H9 (cell line): Measurements from ENCODE around the gene TBC1D22A. TPM values are rescaled to one million over a fixed set of nuclear protein-coding genes. Genes with fewer than 3 reads are reported as not detected.

ENCODE experiments used
- DNase-seq: peaks from one replicate; pipeline ENCODE4 v3.0.0-alpha.2; 2017
- H2AFZ ChIP-seq: one replicate; pipeline ENCODE4 v1.6.1; 2013; ENCODE audit warnings: mild to moderate bottlenecking, low read length, control low read depth, moderate library complexity
- H2AK5ac ChIP-seq: 2 replicates; pipeline ENCODE4 v1.6.1; 2013; ENCODE audit warnings: low read length, control low read depth, mixed read lengths; ENCODE audit not compliant: insufficient read length
- H2BK120ac ChIP-seq: one replicate; pipeline ENCODE4 v1.6.1; 2013; ENCODE audit warnings: low read depth, mild to moderate bottlenecking, low read length, control low read depth, inconsistent platforms; ENCODE audit not compliant: poor library complexity, severe bottlenecking
- H2BK12ac ChIP-seq: 2 replicates; pipeline ENCODE4 v1.6.1; 2013; ENCODE audit warnings: low read length, control low read depth, mixed read lengths, low read depth; ENCODE audit not compliant: insufficient read length
- H2BK15ac ChIP-seq: 2 replicates; pipeline ENCODE4 v1.6.1; 2013; ENCODE audit warnings: low read depth, low read length, control low read depth
- H2BK20ac ChIP-seq: one replicate; pipeline ENCODE4 v1.6.1; 2013; ENCODE audit warnings: low read depth, mild to moderate bottlenecking, low read length, control low read depth, inconsistent platforms; ENCODE audit not compliant: poor library complexity, severe bottlenecking
- H2BK5ac ChIP-seq: 2 replicates; pipeline ENCODE4 v1.6.1; 2013; ENCODE audit warnings: low read length, control low read depth, mixed read lengths; ENCODE audit not compliant: insufficient read length
- H3K14ac ChIP-seq: 2 replicates; pipeline ENCODE4 v1.6.1; 2013; ENCODE audit warnings: low read length, control low read depth; ENCODE audit not compliant: insufficient read depth
- H3K18ac ChIP-seq: 2 replicates; pipeline ENCODE4 v1.6.1; 2013; ENCODE audit warnings: low read depth, mild to moderate bottlenecking, mixed read lengths, low read length, control low read depth; ENCODE audit not compliant: insufficient read length
- H3K23ac ChIP-seq: 2 replicates; pipeline ENCODE4 v1.6.1; 2013; ENCODE audit warnings: low read length, control low read depth, mixed read lengths, low read depth; ENCODE audit not compliant: insufficient read length
- H3K23me2 ChIP-seq: 2 replicates; pipeline ENCODE4 v1.6.1; 2013; ENCODE audit warnings: low read depth, mild to moderate bottlenecking, mixed read lengths, low read length, control low read depth; ENCODE audit not compliant: insufficient read length, poor library complexity, severe bottlenecking
- H3K27ac ChIP-seq: 2 replicates; pipeline ENCODE4 v1.5.1; 2013; ENCODE audit warnings: low read length, control low read depth, mixed read lengths, low read depth; ENCODE audit not compliant: insufficient read length
- H3K27me3 ChIP-seq: 2 replicates; pipeline ENCODE4 v1.6.1; 2013; ENCODE audit warnings: low read length, control low read depth, inconsistent platforms; ENCODE audit not compliant: insufficient read depth
- H3K4ac ChIP-seq: 2 replicates; pipeline ENCODE4 v1.6.1; 2013; ENCODE audit warnings: low read depth, mild to moderate bottlenecking, control low read depth, inconsistent platforms, low read length, moderate library complexity
- H3K4me1 ChIP-seq: 2 replicates; pipeline ENCODE4 v1.6.1; 2013; ENCODE audit warnings: low read length, control low read depth, inconsistent platforms; ENCODE audit not compliant: insufficient read depth
- H3K4me2 ChIP-seq: 2 replicates; pipeline ENCODE4 v1.6.1; 2013; ENCODE audit warnings: low read length, control low read depth, mixed read lengths; ENCODE audit not compliant: insufficient read length, insufficient read depth
- H3K56ac ChIP-seq: 2 replicates; pipeline ENCODE4 v1.6.1; 2013; ENCODE audit warnings: low read depth, mild to moderate bottlenecking, mixed read lengths, low read length, control low read depth; ENCODE audit not compliant: insufficient read length
- H3K79me1 ChIP-seq: 2 replicates; pipeline ENCODE4 v1.6.1; 2013; ENCODE audit warnings: low read depth, mild to moderate bottlenecking, moderate library complexity, low read length, control low read depth, inconsistent platforms; ENCODE audit not compliant: insufficient read depth, poor library complexity, severe bottlenecking
- H3K79me2 ChIP-seq: 2 replicates; pipeline ENCODE4 v1.6.1; 2013; ENCODE audit warnings: low read length, control low read depth, inconsistent platforms; ENCODE audit not compliant: insufficient read depth
- H3K9ac ChIP-seq: 2 replicates; pipeline ENCODE4 v1.6.1; 2013; ENCODE audit warnings: low read length, control low read depth, mixed read lengths; ENCODE audit not compliant: insufficient read length; ENCODE audit errors: extremely low read depth
- H3K9me3 ChIP-seq: one replicate; pipeline ENCODE4 v1.6.1; 2013; ENCODE audit warnings: low read depth, low read length, inconsistent platforms; ENCODE audit not compliant: control insufficient read depth
- H3T11ph ChIP-seq: one replicate; pipeline ENCODE4 v1.6.1; 2013; ENCODE audit warnings: mild to moderate bottlenecking, low read length, control low read depth, inconsistent platforms
- H4K20me1 ChIP-seq: one replicate; pipeline ENCODE4 v1.6.1; 2013; ENCODE audit not compliant: control insufficient read depth, insufficient read length, insufficient read depth
- H4K5ac ChIP-seq: 2 replicates; pipeline ENCODE4 v1.6.1; 2013; ENCODE audit warnings: low read depth, mild to moderate bottlenecking, mixed read lengths, low read length, control low read depth; ENCODE audit not compliant: insufficient read length
- H4K8ac ChIP-seq: replicated peaks from 2 replicates; pipeline ENCODE4 v1.6.1; 2013; ENCODE audit warnings: low read length, control low read depth, mixed read lengths, low read depth; ENCODE audit not compliant: insufficient read length
- H4K91ac ChIP-seq: 2 replicates; pipeline ENCODE4 v1.6.1; 2013; ENCODE audit warnings: low read depth, mild to moderate bottlenecking, moderate library complexity, mixed read lengths, low read length, control low read depth; ENCODE audit not compliant: insufficient read length
- H3K27ac Mint-ChIP-seq, 3 experiments: 2 replicates in 2 of 3; 3 replicates in 1 of 3; pipeline ENCODE4 v1.8.0; 2020 to 2021; ENCODE audit warnings: mixed read lengths in 3 of 3, mild to moderate bottlenecking in 1 of 3, moderate library complexity in 1 of 3
- H3K27me3 Mint-ChIP-seq: 2 replicates; pipeline ENCODE4 v1.8.0; 2021; ENCODE audit warnings: low read depth, mild to moderate bottlenecking, moderate library complexity, mixed read lengths
- H3K36me3 Mint-ChIP-seq, 3 experiments: 2 replicates in 2 of 3; 3 replicates in 1 of 3; pipeline ENCODE4 v1.8.0; 2020 to 2021; ENCODE audit warnings: low read depth in 3 of 3, mixed read lengths in 3 of 3; ENCODE audit not compliant: insufficient read depth in 1 of 3
- H3K4me1 Mint-ChIP-seq, 2 experiments: 2 replicates each; pipeline ENCODE4 v1.8.0; 2020; ENCODE audit warnings: mixed read lengths in 2 of 2
- H3K4me3 Mint-ChIP-seq, 2 experiments: 2 replicates in 1 of 2; 3 replicates in 1 of 2; pipeline ENCODE4 v1.8.0; 2020 to 2021; ENCODE audit warnings: mild to moderate bottlenecking in 2 of 2, mixed read lengths in 2 of 2, moderate library complexity in 1 of 2
- H3K9me3 Mint-ChIP-seq, 2 experiments: 2 replicates in 1 of 2; 3 replicates in 1 of 2; pipeline ENCODE4 v1.8.0; 2020; ENCODE audit warnings: mild to moderate bottlenecking in 2 of 2, mixed read lengths in 2 of 2, moderate library complexity in 1 of 2
- WGBS: extraction: QIAGEN DNeasy Blood & Tissue Kit; methylation state at CpG from one replicate; pipeline ENCODE4 v1.1.7; 2013; ENCODE audit warnings: missing lambda C conversion rate, low lambda C conversion rate, mixed read lengths; ENCODE audit not compliant: insufficient read length; ENCODE audit errors: extremely low coverage; 5-methylcytosine and 5-hydroxymethylcytosine counted together
- total RNA-seq: library from RNA; stranded (reverse); gene quantifications from 2 replicates; pipeline ENCODE4 v1.2.1, GENCODE V29; 2021
- TF ChIP-seq, protein P1 (sequence below): fragments of 200-600 bp; sonication (generic); conservative IDR thresholded peaks from 3 replicates; pipeline ENCODE4 v1.8.0; 2021; ENCODE audit warnings: antibody characterized with exemption, mild to moderate bottlenecking

TBC1D22A gene
- total RNA-seq, 1 experiment from 2014 or later: 20.8 TPM

DNA sequence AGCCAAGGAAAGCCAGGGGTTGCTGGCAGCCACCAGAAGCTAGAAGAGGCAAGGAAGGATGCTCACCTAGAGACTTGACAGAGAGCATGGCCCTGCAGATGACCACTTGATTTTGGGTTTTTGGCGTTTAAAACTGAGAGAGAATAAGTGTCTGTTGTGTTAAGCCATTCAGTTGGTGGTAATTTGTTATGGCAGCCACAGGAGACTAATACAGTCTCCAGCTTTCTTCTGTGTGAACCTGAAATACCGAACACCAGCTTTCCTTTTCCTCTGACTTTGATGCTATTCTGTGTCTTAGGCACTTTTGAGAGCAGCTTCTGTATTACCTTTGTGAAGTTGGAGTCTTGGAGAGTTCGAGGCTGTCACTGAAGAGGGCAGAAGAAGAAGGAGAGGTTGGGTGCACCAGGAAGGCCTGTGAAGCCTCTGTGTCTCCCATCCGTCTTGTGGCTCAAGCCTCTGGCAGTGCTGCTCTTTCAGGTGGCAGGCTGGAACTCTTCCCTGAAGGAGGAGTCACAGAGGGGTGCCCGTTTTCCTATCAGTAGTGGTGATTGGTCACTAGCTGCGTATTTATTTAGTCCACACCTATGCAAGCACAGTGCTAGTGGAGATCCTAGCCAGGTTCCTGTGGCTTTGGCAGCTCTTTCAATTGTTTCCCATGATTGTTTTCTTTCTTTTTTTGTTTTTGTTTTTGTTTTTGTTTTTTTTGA is 2.5 kb downstream of the TBC1D22A start:
- Histone ChIP-seq H4K91ac (no peak overlapping the region), H3K14ac (no peak overlapping the region), H3K79me1 (peaks cover 5% of the 10 kb centered on the region), H3K23me2 (peaks cover 11% of the 10 kb centered on the region), H3K9ac (no peak overlapping the region), H4K20me1 (peaks cover 2% of the 10 kb centered on the region), H3K4me2 (no peak overlapping the region), H2BK15ac (no peak overlapping the region), H3K4me1 (no peaks in the 10 kb centered on the region; the same call in 1 of the 2 replicates), H3K56ac (no peak overlapping the region), H3K27ac (no peak overlapping the region), H3K79me2 (peaks cover 23% of the 10 kb centered on the region; the same call in 1 of the 2 replicates), H2BK120ac (no peak overlapping the region), H3K23ac (no peak overlapping the region), H4K8ac (no peak overlapping the region), H4K5ac (no peak overlapping the region), H3K18ac (no peak overlapping the region), H2BK20ac (no peak overlapping the region), H3K9me3 (no peaks in the 10 kb centered on the region), H2AFZ (no peak overlapping the region), H2BK12ac (no peak overlapping the region), H3K4ac (no peak overlapping the region), H2AK5ac (no peak overlapping the region), H3T11ph (no peak overlapping the region), H2BK5ac (no peak overlapping the region), H3K27me3 (no peaks in the 10 kb centered on the region)
- WGBS: no CpG with 5 or more reads among the region's 6 CpGs
- Mint-ChIP-seq H3K4me1 (peaks cover 8 to 22% of the 10 kb centered on the region in 2 experiments), H3K36me3 (peaks cover 3 to 20% (median 9%) of the 10 kb centered on the region in 3 experiments; a peak in 5 of 7 replicates), H3K27ac (peak overlapping the region in 1 of 3 experiments; percentile 48; a peak in 1 of 7 replicates), H3K27me3 (no peaks in the 10 kb centered on the region), H3K4me3 (no peak overlapping the region; a peak in 1 of 5 replicates), H3K9me3 (no peaks in the 10 kb centered on the region)
- TF ChIP-seq, protein P1, sequence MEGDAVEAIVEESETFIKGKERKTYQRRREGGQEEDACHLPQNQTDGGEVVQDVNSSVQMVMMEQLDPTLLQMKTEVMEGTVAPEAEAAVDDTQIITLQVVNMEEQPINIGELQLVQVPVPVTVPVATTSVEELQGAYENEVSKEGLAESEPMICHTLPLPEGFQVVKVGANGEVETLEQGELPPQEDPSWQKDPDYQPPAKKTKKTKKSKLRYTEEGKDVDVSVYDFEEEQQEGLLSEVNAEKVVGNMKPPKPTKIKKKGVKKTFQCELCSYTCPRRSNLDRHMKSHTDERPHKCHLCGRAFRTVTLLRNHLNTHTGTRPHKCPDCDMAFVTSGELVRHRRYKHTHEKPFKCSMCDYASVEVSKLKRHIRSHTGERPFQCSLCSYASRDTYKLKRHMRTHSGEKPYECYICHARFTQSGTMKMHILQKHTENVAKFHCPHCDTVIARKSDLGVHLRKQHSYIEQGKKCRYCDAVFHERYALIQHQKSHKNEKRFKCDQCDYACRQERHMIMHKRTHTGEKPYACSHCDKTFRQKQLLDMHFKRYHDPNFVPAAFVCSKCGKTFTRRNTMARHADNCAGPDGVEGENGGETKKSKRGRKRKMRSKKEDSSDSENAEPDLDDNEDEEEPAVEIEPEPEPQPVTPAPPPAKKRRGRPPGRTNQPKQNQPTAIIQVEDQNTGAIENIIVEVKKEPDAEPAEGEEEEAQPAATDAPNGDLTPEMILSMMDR: no peak
- no peak for DNase-seq
